Right lobe of liver (tissue), 4 donors: Measurements from ENCODE around the gene HIPK3.

Experiments
- POLR2A ChIP-seq: fragments of 450-650 bp; IDR thresholded peaks from one replicate; pipeline ENCODE4 v1.6.1; 2017; ENCODE audit warnings: antibody characterized with exemption, mild to moderate bottlenecking
- TF ChIP-seq, protein P1 (sequence below), 4 donors: fragments of 200-600 bp in 3 of 4; fragments of 450-650 bp in 1 of 4; IDR thresholded peaks; one replicate each; pipeline versions ENCODE4 v1.5.1 to v1.8.0; 2016 to 2022; ENCODE audit warnings: antibody characterized with exemption in 4 of 4, mild to moderate bottlenecking in 2 of 4
- donor health status: DM: no; HTN: no; CAD: no.
- donor health status: DM: no; HTN: no; CAD: no.
- donor health status: DM: no; HTN: yes; CAD: no.

GRCh38 chr11:33214767-33215166 lies 42.4 kb upstream of the HIPK3 start:
- no peak for TF ChIP-seq POLR2A
- TF ChIP-seq, protein P1, sequence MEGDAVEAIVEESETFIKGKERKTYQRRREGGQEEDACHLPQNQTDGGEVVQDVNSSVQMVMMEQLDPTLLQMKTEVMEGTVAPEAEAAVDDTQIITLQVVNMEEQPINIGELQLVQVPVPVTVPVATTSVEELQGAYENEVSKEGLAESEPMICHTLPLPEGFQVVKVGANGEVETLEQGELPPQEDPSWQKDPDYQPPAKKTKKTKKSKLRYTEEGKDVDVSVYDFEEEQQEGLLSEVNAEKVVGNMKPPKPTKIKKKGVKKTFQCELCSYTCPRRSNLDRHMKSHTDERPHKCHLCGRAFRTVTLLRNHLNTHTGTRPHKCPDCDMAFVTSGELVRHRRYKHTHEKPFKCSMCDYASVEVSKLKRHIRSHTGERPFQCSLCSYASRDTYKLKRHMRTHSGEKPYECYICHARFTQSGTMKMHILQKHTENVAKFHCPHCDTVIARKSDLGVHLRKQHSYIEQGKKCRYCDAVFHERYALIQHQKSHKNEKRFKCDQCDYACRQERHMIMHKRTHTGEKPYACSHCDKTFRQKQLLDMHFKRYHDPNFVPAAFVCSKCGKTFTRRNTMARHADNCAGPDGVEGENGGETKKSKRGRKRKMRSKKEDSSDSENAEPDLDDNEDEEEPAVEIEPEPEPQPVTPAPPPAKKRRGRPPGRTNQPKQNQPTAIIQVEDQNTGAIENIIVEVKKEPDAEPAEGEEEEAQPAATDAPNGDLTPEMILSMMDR (IDR thresholded peaks at IDR 0.05): no peak
